HL-60/S4 treated with phorbol 12-myristate 13-acetate at 8.2 ng/mL for 4 days and 3 days (cell line): ENCODE measurements around the gene NSD1.
"Not testable (repeated sequence)": the region's sequence is repeated elsewhere in the genome, so short reads cannot be mapped to it uniquely, and the experiment has no call there.

ENCODE experiments used
- in situ Hi-C: fragments of 300-500 bp; cut with MboI; formaldehyde crosslinking; loops from 2 replicates; pipeline ENCODE4 v1.15.0; 2022; ENCODE audit warnings: low sequenced_read_pairs

The NSD1 gene

GRCh38 chr5:177162379-177162778, 28.8 kb downstream of the NSD1 start:
- in situ Hi-C loops: no loop called here

GRCh38 chr5:177163500-177163899, 29.9 kb downstream of the NSD1 start:
- in situ Hi-C loops: no loop called here

GRCh38 chr5:177169271-177169670, 35.7 kb downstream of the NSD1 start:
- in situ Hi-C loops: no loop called here

- in situ Hi-C loops: no loop called here
Observed at GRCh38 chr5:177171961-177172360, 38.4 kb downstream of the NSD1 start.

- in situ Hi-C loops: no loop called here
Observed at GRCh38 chr5:177175336-177175735, 41.8 kb downstream of the NSD1 start.

- in situ Hi-C loops: no loop called here
Observed at GRCh38 chr5:177176175-177176711, 42.7 kb downstream of the NSD1 start.

- in situ Hi-C loops: not testable (repeated sequence)
Observed at GRCh38 chr5:177177847-177178437, 44.4 kb downstream of the NSD1 start.

GRCh38 chr5:177178733-177179304, 45.2 kb downstream of the NSD1 start:
- in situ Hi-C loops: no loop called here

GRCh38 chr5:177179431-177179830, 45.9 kb downstream of the NSD1 start:
- in situ Hi-C loops: no loop called here

- in situ Hi-C loops: no loop called here
Observed at GRCh38 chr5:177183142-177183541, 49.6 kb downstream of the NSD1 start.

- in situ Hi-C loops: no loop called here
Observed at GRCh38 chr5:177183766-177184360, 50.3 kb downstream of the NSD1 start.

GRCh38 chr5:177185993-177186392, 52.4 kb downstream of the NSD1 start:
- in situ Hi-C loops: no loop called here

GRCh38 chr5:177186645-177187044, 53.1 kb downstream of the NSD1 start:
- in situ Hi-C loops: no loop called here

- in situ Hi-C loops: no loop called here
Observed at GRCh38 chr5:177188775-177189174, 55.2 kb downstream of the NSD1 start.

- in situ Hi-C loops: no loop called here
Observed at GRCh38 chr5:177189416-177189815, 55.8 kb downstream of the NSD1 start.

GRCh38 chr5:177189965-177190364, 56.4 kb downstream of the NSD1 start:
- in situ Hi-C loops: no loop called here

- in situ Hi-C loops: no loop called here
Observed at GRCh38 chr5:177194268-177194667, 60.7 kb downstream of the NSD1 start.

GRCh38 chr5:177195307-177195952, 61.9 kb downstream of the NSD1 start:
- in situ Hi-C loops: no loop called here

- in situ Hi-C loops: no loop called here
Observed at GRCh38 chr5:177198738-177199137, 65.2 kb downstream of the NSD1 start.

GRCh38 chr5:177204281-177204680, 70.7 kb downstream of the NSD1 start:
- in situ Hi-C loops: no loop called here

- in situ Hi-C loops: no loop called here
Observed at GRCh38 chr5:177209610-177210009, 76.0 kb downstream of the NSD1 start.

GRCh38 chr5:177212242-177212641, 78.7 kb downstream of the NSD1 start:
- in situ Hi-C loops: no loop called here
